ENCODE measurements around the gene SND1.

Gene SND1

GRCh38 chr7:128014811-128015210, 362.8 kb downstream of the SND1 start:
- H3K4me3 ChIP-seq (ENCODE audit: low read depth, low read length), result no peak overlapping the region
- TF ChIP-seq CTCF (IDR thresholded peaks at IDR 0.05; ENCODE audit: insufficient read depth, low read depth, low read length, missing control alignments), result no peak
- DNase-seq (ENCODE audit: low read depth), result no peak

- no peak overlapping the region for H3K4me3 ChIP-seq (ENCODE audit: low read depth, low read length)
- TF ChIP-seq CTCF (IDR thresholded peaks at IDR 0.05; ENCODE audit: insufficient read depth, low read depth, low read length, missing control alignments), result no peak
- no peak for DNase-seq (ENCODE audit: low read depth)
Observed at GRCh38 chr7:128017460-128017859, 365.5 kb downstream of the SND1 start.

DNA sequence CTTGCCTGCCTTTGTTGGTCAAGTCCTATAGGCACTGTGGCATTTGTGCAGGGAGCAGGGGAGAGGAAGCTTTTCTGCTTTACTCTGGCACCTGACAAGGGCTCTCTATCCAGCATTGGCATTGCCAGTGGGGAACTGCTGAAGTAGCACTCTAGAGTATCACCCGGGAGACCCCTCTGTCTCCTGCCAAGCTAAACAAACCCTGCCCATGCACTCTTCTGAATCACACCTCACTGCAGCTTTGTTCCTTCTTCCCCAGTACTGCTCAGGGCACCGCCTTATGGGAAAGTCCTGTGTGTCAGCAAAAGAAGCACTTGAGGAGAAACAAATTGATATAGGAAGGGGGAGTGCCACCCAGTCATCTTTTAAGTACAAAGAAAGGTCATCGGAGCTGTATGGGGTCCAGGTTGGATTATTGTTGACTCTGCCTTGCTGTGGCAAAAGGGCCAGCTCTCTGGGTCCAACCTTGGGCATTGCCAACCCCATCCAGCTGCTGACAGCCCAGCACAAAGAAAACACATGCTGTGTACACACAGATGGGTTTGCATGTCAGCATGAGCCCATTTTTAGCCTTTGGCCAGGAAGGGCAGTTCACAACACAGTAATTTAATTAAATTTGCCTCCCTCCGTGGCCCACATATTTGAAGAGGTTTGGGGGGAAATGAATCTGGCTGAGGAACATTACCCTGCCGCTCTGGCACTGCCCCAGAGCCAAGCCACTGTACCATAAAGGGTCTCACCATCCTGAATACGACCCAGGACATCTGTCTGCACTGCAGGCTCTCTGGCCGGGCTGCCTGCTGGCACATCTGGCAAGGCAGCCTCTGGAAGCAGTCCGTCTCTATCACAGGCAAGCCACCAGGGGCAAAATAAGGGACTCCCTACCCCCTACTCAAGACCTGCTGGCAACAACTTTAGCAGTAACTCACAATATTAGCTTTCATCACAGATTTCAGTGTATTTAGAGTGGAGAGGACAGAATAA, 366.2 kb downstream of the SND1 start:
- no peak for DNase-seq (ENCODE audit: low read depth)

GRCh38 chr7:128019288-128019687, 367.3 kb downstream of the SND1 start:
- no peak for TF ChIP-seq CTCF (IDR thresholded peaks at IDR 0.05; ENCODE audit: insufficient read depth, low read depth, low read length, missing control alignments)
- DNase-seq (ENCODE audit: low read depth), result no peak
- no peak overlapping the region for H3K4me3 ChIP-seq (ENCODE audit: low read depth, low read length)

More for the DNA sequence above, 366.2 kb downstream of the SND1 start:
- no peak for TF ChIP-seq CTCF (IDR thresholded peaks at IDR 0.05; ENCODE audit: insufficient read depth, low read depth, low read length, missing control alignments)
- no peak overlapping the region for H3K4me3 ChIP-seq (ENCODE audit: low read depth, low read length)

- peak; percentile 28 for TF ChIP-seq CTCF (IDR thresholded peaks at IDR 0.05; ENCODE audit: insufficient read depth, low read depth, low read length, missing control alignments)
- peak; percentile 25 for DNase-seq (ENCODE audit: low read depth)
- no peak overlapping the region for H3K4me3 ChIP-seq (ENCODE audit: low read depth, low read length)
Observed at GRCh38 chr7:128020159-128020558, 368.2 kb downstream of the SND1 start.

GRCh38 chr7:128021366-128021765, 369.4 kb downstream of the SND1 start:
- H3K4me3 ChIP-seq (ENCODE audit: low read depth, low read length), result no peak overlapping the region
- TF ChIP-seq CTCF (IDR thresholded peaks at IDR 0.05; ENCODE audit: insufficient read depth, low read depth, low read length, missing control alignments), result no peak
- no peak for DNase-seq (ENCODE audit: low read depth)
